ENCODE measurements around the gene ADAM12.

ADAM12 gene

DNA sequence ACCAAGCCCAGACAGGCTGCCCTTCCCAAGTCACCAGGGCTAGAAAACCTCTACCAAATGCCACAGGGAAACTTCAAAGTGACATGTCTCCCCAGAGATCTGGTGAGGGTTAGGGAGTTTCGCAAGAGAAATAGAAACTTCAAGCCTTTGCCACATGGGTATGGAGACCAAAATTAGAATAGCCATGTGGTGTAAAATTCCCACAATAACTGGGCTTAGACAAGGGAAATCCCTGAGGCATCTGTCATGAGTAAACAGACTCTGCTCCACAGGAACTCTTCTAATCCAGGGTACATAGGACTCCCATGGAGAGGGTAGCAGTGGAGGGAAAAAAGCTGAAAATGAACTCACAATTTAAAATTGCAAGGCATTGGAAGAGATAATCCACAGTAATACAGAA lies 14.3 kb downstream of the ADAM12 start:
- FAIRE-seq = no peak
- no peak for DNase-seq (ENCODE audit: insufficient read length, low spot score)
- no peak for TF ChIP-seq CTCF (IDR thresholded peaks at IDR 0.05; ENCODE audit: insufficient read depth, missing control alignments)

GRCh38 chr10:126373147-126373546 lies 15.1 kb downstream of the ADAM12 start:
- FAIRE-seq = no peak
- no peak for TF ChIP-seq CTCF (IDR thresholded peaks at IDR 0.05; ENCODE audit: insufficient read depth, missing control alignments)
- no peak for DNase-seq (ENCODE audit: insufficient read length, low spot score)

- TF ChIP-seq CTCF (IDR thresholded peaks at IDR 0.05; ENCODE audit: insufficient read depth, missing control alignments) = no peak
- FAIRE-seq (no peak), DNase-seq (ENCODE audit: insufficient read length, low spot score) (no peak)
Measured at GRCh38 chr10:126372396-126372795, 15.9 kb downstream of the ADAM12 start.

DNA sequence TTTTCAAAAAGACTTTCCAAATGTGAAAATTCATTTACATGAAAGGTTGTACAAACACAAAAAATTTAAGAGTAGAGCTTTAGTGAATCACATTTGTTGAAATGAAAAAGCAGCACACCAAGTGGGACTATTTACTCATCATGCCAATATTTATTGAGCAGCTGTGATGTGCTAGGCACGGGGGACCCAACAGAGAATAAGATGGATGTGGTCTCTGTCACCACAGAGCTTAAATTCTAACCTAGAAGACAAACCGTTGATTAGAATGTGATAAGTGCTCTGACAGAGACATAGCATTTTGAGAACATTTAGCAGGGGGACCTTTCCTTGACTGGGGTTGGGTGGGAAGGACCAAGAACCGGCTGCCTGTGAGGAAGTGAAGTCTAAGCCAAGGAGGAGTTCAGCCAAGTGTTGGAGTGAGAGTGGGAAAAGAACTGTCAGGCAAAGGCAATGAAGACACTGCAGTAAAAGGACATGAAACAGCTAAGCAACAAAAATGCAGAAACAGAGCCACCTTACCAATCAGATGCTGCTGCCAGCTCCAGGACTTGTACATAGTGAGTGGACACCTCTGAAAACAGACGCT lies 19.1 kb downstream of the ADAM12 start:
- DNase-seq (ENCODE audit: insufficient read length, low spot score) (no peak), FAIRE-seq (no peak)
- no peak for TF ChIP-seq CTCF (IDR thresholded peaks at IDR 0.05; ENCODE audit: insufficient read depth, missing control alignments)

DNA sequence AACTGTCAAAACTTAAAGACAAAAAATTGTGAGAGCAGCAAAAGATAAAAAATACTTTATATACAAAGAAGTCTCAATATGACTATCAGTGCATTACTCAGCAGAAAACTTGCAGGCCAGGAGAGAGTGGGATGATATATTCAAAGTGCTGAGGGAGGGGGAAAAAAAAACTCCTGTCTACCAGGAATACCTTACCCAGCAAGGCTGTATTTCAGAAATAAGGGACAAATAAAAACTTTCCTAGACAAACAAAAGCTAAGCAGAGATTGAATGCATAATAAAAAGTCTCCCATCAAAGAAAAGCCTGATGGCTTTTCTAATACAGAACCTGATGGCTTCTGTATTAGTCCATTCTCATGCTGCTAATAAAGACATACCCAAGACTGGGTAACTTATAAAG lies 31.1 kb downstream of the ADAM12 start:
- TF ChIP-seq CTCF (IDR thresholded peaks at IDR 0.05; ENCODE audit: insufficient read depth, missing control alignments) = no peak
- FAIRE-seq (no peak), DNase-seq (ENCODE audit: insufficient read length, low spot score) (no peak)

DNA sequence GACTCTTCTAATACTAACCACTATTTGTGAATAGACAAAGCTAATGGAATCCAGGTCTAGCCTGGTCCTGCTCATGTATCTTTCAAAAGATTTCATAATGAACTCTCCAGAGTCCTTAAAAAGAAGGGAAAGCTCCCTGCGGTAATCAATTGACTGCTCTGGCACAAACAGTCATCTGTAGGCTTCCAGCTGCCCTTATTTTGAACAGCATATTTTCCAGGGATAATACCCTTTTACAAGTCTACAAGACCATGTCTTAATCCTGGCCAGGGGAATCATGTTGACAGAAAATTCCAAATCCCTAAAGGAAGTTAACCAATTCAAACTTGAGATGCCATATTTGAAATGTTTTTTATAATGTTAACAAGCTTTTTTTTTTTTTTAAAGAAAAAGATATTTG lies 34.6 kb downstream of the ADAM12 start:
- no peak for FAIRE-seq
- no peak for TF ChIP-seq CTCF (IDR thresholded peaks at IDR 0.05; ENCODE audit: insufficient read depth, missing control alignments)
- DNase-seq (ENCODE audit: insufficient read length, low spot score) = no peak

GRCh38 chr10:126352453-126352852 lies 35.8 kb downstream of the ADAM12 start:
- FAIRE-seq = no peak
- TF ChIP-seq CTCF (IDR thresholded peaks at IDR 0.05; ENCODE audit: insufficient read depth, missing control alignments) = no peak
- DNase-seq (ENCODE audit: insufficient read length, low spot score) = no peak
